Measurements from ENCODE around the gene CDC34. TPM values are rescaled to one million over a fixed set of nuclear protein-coding genes. Genes with fewer than 3 reads are reported as not detected.

Gene CDC34
- total RNA-seq, 1 donor from 2014 or later, result 42.5 TPM

DNA sequence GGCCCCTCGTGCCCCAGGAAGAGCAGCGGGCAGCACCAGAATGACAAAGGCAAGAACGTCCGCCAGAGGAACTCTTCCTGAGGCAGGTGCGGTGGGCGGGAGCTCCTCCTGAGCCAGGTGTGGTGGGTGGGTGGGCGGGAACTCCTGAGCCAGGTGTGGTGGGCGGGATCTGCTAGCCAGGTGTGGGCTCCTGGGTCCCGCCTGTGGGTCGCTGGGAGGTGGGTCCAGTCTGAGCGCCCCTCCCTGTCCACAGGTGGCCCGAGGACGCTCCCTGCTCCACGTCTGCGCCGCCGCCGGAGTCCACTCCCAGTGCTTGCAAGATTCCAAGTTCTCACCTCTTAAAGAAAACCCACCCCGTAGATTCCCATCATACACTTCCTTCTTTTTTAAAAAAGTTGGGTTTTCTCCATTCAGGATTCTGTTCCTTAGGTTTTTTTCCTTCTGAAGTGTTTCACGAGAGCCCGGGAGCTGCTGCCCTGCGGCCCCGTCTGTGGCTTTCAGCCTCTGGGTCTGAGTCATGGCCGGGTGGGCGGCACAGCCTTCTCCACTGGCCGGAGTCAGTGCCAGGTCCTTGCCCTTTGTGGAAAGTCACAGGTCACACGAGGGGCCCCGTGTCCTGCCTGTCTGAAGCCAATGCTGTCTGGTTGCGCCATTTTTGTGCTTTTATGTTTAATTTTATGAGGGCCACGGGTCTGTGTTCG is 51.1 kb downstream of the CDC34 start:
- no peak for DNase-seq (ENCODE audit: low spot score)
- Histone ChIP-seq H3K79me2 (ENCODE audit: low read depth) (peaks cover 30% of the 10 kb centered on the region), H4K20me1 (ENCODE audit: low read depth) (peaks cover 89% of the 10 kb centered on the region), H3K27me3 (peaks cover 6% of the 10 kb centered on the region), H3K36me3 (no peaks in the 10 kb centered on the region), H3K9ac (no peak overlapping the region), H3K4me1 (no peaks in the 10 kb centered on the region), H3K4me3 (no peak overlapping the region), H3F3A (ENCODE audit: low read depth) (peaks cover 27% of the 10 kb centered on the region), H3K9me3 (ENCODE audit: low read depth) (no peaks in the 10 kb centered on the region), H3K27ac (no peak overlapping the region), H3K4me2 (no peak overlapping the region), H2AFZ (replicated peaks) (no peak overlapping the region)
- peaks cover 2% of the 10 kb centered on the region for H3K9me3 Mint-ChIP-seq
- H3K4me3 Mint-ChIP-seq, result no peak overlapping the region
- TF ChIP-seq, protein P1, sequence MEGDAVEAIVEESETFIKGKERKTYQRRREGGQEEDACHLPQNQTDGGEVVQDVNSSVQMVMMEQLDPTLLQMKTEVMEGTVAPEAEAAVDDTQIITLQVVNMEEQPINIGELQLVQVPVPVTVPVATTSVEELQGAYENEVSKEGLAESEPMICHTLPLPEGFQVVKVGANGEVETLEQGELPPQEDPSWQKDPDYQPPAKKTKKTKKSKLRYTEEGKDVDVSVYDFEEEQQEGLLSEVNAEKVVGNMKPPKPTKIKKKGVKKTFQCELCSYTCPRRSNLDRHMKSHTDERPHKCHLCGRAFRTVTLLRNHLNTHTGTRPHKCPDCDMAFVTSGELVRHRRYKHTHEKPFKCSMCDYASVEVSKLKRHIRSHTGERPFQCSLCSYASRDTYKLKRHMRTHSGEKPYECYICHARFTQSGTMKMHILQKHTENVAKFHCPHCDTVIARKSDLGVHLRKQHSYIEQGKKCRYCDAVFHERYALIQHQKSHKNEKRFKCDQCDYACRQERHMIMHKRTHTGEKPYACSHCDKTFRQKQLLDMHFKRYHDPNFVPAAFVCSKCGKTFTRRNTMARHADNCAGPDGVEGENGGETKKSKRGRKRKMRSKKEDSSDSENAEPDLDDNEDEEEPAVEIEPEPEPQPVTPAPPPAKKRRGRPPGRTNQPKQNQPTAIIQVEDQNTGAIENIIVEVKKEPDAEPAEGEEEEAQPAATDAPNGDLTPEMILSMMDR (IDR thresholded peaks at IDR 0.05), result no peak
- TF ChIP-seq EZH2 (IDR thresholded peaks at IDR 0.05) (no peak), EZH2phosphoT487 (IDR thresholded peaks at IDR 0.05) (no peak)
- peaks cover 2% of the 10 kb centered on the region for H3K36me3 Mint-ChIP-seq
- H3K27ac Mint-ChIP-seq, result no peak overlapping the region
- peaks cover 7% of the 10 kb centered on the region for H3K4me1 Mint-ChIP-seq
- peaks cover 7% of the 10 kb centered on the region for H3K27me3 Mint-ChIP-seq (ENCODE audit: insufficient read depth, low read depth)

DNA sequence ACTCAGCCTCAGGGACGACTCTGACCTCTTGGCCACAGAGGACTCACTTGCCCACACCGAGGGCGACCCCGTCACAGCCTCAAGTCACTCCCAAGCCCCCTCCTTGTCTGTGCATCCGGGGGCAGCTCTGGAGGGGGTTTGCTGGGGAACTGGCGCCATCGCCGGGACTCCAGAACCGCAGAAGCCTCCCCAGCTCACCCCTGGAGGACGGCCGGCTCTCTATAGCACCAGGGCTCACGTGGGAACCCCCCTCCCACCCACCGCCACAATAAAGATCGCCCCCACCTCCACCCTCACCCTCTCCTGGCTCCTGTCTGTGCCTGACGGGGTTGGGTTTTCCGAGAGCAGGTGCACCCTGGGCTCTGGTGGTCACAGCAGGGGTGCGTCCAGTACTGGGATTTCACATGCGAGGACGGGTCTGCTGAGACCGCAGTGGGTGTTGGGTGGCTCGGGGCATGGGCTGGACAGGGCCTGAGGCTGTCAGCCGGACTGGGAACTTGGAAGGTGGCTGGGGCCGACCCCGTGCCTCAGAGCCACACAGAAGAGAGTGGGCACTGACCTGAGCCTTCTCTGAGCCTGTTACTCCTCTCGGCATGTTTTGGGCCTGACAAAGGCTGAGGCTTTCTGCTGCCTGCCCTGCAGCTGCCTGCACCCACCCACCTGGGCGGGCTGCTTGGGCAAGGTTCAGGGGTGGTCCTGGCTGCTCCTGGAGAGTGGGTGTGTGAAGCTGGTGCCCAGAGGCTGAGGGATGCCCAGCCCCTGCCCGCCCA is 51.8 kb downstream of the CDC34 start:
- no peak overlapping the region for H3K27ac Mint-ChIP-seq
- Histone ChIP-seq H3K27ac (peak overlapping the region; percentile 81), H3K4me1 (no peaks in the 10 kb centered on the region), H2AFZ (replicated peaks) (no peak overlapping the region), H3K9ac (no peak overlapping the region), H3K27me3 (peaks cover 13% of the 10 kb centered on the region), H3K9me3 (ENCODE audit: low read depth) (no peaks in the 10 kb centered on the region), H4K20me1 (ENCODE audit: low read depth) (peaks cover 89% of the 10 kb centered on the region), H3K79me2 (ENCODE audit: low read depth) (peaks cover 23% of the 10 kb centered on the region), H3K36me3 (no peaks in the 10 kb centered on the region), H3K4me3 (no peak overlapping the region), H3F3A (ENCODE audit: low read depth) (peaks cover 33% of the 10 kb centered on the region), H3K4me2 (no peak overlapping the region)
- H3K9me3 Mint-ChIP-seq, result peaks cover 2% of the 10 kb centered on the region
- no peak overlapping the region for H3K4me3 Mint-ChIP-seq
- TF ChIP-seq EZH2phosphoT487 (IDR thresholded peaks at IDR 0.05) (no peak), EZH2 (IDR thresholded peaks at IDR 0.05) (no peak)
- TF ChIP-seq, protein P1 (IDR thresholded peaks at IDR 0.05), result no peak
- no peaks in the 10 kb centered on the region for H3K36me3 Mint-ChIP-seq
- no peak for DNase-seq (ENCODE audit: low spot score)
- H3K27me3 Mint-ChIP-seq (ENCODE audit: insufficient read depth, low read depth), result peaks cover 13% of the 10 kb centered on the region
- H3K4me1 Mint-ChIP-seq, result peaks cover 7% of the 10 kb centered on the region

- Mint-ChIP-seq H3K9me3 (peaks cover 2% of the 10 kb centered on the region), H3K4me1 (peaks cover 7% of the 10 kb centered on the region), H3K4me3 (peak overlapping the region; percentile 72), H3K27ac (no peak overlapping the region), H3K27me3 (ENCODE audit: insufficient read depth, low read depth) (peaks cover 13% of the 10 kb centered on the region), H3K36me3 (no peaks in the 10 kb centered on the region)
- H2AFZ ChIP-seq (replicated peaks), result no peak overlapping the region
- H3K9me3 ChIP-seq (ENCODE audit: low read depth), result no peaks in the 10 kb centered on the region
- H4K20me1 ChIP-seq (ENCODE audit: low read depth), result peaks cover 89% of the 10 kb centered on the region
- peaks cover 18% of the 10 kb centered on the region for H3K27me3 ChIP-seq
- no peak overlapping the region for H3K4me3 ChIP-seq
- H3K27ac ChIP-seq, result peak overlapping the region; percentile 81
- no peaks in the 10 kb centered on the region for H3K4me1 ChIP-seq
- peaks cover 38% of the 10 kb centered on the region for H3F3A ChIP-seq (ENCODE audit: low read depth)
- no peak overlapping the region for H3K4me2 ChIP-seq
- no peaks in the 10 kb centered on the region for H3K36me3 ChIP-seq
- TF ChIP-seq, protein P1 (IDR thresholded peaks at IDR 0.05), result no peak
- no peak for TF ChIP-seq EZH2 (IDR thresholded peaks at IDR 0.05)
- no peak for TF ChIP-seq EZH2phosphoT487 (IDR thresholded peaks at IDR 0.05)
- no peak for DNase-seq (ENCODE audit: low spot score)
- peaks cover 18% of the 10 kb centered on the region for H3K79me2 ChIP-seq (ENCODE audit: low read depth)
- H3K9ac ChIP-seq, result no peak overlapping the region
Observed at GRCh38 chr19:583968-584239, 52.3 kb downstream of the CDC34 start.

Data from neural progenitor cell (in vitro differentiated cells).